NT2/D1 (cell line): ENCODE results near the gene BTBD7.

Experiments used
- YY1 ChIP-seq: IDR thresholded peaks from 2 replicates; pipeline ENCODE4 v1.6.1; 2011; ENCODE audit not compliant: insufficient read length, insufficient read depth
- ZNF274 ChIP-seq: IDR thresholded peaks from 2 replicates; pipeline ENCODE4 v1.6.1; 2011; ENCODE audit warnings: mild to moderate bottlenecking, low read depth, low read length

- no peak for TF ChIP-seq YY1
- TF ChIP-seq ZNF274: no peak
Observed at GRCh38 chr14:93337884-93338283, 5.0 kb upstream of the BTBD7 start.
